Measurements from ENCODE around the gene XYLT2.

The XYLT2 gene

GRCh38 chr17:50365649-50366393 lies 19.9 kb downstream of the XYLT2 start:
- DNase-seq, result no peak

- no peak for DNase-seq
Observed at GRCh38 chr17:50367401-50367800, 21.5 kb downstream of the XYLT2 start.

- no peak for DNase-seq
Observed at GRCh38 chr17:50370052-50370451, 24.1 kb downstream of the XYLT2 start.

GRCh38 chr17:50371526-50371925 lies 25.6 kb downstream of the XYLT2 start:
- no peak for DNase-seq

DNA sequence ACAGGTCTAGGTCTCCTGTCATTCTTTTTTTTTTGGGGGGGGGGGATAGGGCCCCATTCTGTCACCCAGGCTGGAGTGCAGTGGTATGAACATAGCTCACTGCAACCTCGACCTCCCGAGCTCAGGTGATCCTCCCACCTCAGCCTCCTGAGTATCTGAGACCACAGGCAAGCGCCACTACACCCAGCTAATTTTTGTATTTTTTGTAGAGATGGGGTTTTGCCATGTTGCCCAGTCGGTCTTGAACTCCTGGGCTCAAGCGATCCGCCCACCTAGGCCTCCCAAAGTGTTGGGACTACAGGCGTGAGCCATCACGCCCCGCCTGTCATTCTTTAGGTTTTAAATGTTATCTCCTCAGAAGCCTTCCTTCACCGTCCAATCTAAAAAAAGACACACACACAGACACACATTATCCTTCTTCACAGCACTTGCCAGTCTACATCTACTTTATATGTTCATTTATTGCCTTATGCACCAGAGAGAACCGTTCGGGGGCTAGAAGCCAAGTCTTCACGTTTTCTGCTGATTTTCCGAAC lies 26.4 kb downstream of the XYLT2 start:
- no peak for DNase-seq

DNA sequence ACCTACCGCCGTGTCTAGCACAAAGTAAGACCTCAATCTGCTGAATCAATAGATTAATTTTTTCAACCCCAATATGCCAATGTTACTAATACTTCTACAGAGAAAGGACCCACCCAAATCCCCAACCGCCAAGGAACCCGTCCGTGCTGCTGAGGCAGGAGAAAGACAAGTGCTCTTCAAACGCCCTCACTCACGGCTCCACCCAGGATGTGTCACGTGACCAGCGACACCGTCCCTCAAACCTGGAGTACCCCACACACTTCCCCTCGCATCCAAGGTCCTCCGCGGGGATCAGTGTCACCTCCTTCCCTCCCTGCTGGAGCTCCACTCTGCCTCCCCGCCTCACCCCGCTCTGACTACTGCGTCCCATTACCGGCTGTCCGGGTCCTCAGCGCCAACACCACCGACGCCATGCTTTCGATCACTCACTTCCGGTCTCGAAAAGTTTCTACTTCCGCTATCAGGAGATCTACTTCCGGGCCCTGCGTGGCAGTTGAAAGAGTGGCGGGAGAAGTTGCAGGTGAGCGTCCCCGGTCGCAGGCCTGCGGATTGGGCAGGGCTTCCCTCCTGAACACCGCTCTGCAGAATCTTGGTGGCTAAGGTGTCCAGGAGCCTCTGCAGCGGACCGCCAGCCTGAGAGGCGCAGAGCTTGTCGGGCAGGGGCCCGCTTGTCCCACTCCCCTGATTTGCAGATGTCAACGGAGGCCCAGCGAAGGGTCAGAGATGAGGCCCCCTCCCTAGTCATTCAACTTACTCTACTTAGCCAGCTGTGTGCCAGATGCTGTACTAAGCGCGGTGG lies 27.0 kb downstream of the XYLT2 start, which contains the start of the genes EME1 and MRPL27:
TSS of gene EME1 (plus strand) at position 472 of the 799 bp plus-strand sequence. CDS start 1,980 bp downstream, outside the sequence.
TSS of gene MRPL27 (minus strand) at position 427 of the 799 bp plus-strand sequence. CDS start at position 413, 14 bp downstream.
- peak; percentile 50 for DNase-seq

DNA sequence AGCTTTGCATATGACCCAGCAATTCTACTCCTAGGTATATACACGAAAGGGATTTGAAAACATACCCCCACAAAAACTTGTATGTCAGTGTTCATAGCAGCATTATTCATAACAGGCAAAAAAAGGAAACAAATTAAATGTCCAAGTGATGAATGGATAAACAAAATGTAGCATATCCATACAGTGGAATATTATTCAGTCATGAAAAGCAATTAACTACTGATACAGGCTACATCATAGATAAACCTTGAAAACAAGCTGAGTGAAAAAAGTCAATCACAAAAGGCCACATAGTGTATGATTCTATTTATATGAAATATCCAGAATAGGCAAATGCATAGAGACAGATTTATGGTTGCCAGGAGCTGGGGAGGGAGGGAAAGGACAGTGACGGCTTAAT lies 27.8 kb downstream of the XYLT2 start:
- no peak for DNase-seq

- no peak for DNase-seq
Observed at GRCh38 chr17:50375858-50376538, 30.1 kb downstream of the XYLT2 start.

DNA sequence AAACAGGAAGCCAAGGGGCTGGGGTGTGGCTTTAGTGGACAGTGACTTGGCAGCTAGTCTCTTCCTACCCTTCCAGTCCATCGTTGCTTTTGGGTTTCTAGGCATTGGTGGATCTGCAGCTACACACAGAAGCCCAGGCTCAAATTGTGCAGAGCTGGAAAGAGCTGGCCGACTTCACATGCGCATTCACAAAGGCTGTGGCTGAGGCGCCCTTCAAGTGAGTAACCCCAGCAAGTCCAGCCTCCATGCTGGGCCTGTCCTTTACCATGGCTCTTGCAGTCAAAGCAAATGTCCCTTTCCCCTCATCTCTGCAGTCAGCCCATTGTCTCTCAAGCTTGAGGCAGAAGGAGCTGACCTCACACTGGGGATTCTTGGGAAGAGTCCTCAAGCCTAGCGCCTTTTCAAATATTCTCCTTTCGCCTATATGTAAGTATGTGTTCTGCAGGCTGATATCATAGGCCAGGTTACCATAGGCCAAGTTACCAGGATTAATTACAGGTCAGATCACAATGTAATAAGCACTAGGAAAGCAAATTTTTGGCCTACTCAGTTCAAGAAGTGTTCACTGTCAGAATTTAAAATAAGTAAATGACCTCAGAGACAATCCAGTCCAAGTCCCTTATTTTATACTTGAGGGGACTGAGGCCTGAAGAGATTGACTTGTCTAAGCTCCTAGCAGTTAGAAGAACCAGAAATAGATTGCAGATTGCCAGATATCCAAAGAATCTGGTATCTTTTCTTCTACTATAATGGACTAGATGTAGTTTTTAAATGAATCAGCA lies 33.6 kb downstream of the XYLT2 start:
- no peak for DNase-seq

- no peak for DNase-seq
Observed at GRCh38 chr17:50380369-50381259, 34.7 kb downstream of the XYLT2 start.

- no peak for DNase-seq
Observed at GRCh38 chr17:50381260-50381815, 35.4 kb downstream of the XYLT2 start.

DNA sequence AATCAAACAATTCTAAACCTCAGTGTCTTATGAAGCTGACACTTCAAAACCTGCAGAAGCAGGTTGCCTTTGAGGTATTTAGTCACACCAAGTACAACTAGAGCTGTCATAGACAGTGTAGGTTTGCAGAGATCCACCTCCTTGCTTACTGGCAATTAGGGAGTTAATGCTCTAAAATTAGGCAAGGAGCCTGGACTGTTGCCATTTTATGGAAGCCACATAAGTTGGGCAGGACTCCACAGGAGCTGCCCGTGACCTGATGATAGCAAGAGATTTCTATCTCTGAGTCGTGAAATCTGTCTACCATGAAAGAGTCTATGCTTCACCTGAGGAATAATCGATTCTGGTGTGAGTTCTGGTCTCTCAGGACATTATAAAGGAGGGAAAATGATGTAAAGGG lies 36.0 kb downstream of the XYLT2 start:
- DNase-seq, result no peak

GRCh38 chr17:50382931-50383330 lies 37.0 kb downstream of the XYLT2 start:
- no peak for DNase-seq

GRCh38 chr17:50386510-50386909 lies 40.6 kb downstream of the XYLT2 start:
- DNase-seq, result no peak

- no peak for DNase-seq
Observed at GRCh38 chr17:50388728-50389127, 42.8 kb downstream of the XYLT2 start.

GRCh38 chr17:50389534-50389933 lies 43.6 kb downstream of the XYLT2 start:
- no peak for DNase-seq

DNA sequence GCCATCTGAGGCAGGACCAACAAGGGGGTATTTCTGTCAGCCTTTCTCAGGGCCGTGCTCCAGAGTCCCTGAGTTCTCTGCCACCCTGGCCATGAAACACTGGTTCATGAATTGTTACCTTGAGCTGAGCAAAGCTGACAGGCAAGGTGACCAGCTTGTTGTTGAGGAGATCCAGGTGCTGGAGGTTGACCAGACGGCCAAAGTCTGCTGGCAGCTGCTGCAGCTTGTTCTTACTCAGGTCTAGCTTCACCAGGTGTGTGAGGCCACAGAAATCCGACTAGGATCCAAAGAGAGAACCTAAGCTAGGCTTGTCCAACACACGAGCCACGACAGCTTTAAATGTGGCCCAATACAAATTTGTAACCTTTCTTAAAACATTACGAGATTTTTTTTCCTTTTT lies 46.7 kb downstream of the XYLT2 start:
- DNase-seq, result no peak

GRCh38 chr17:50393700-50394099 lies 47.8 kb downstream of the XYLT2 start:
- DNase-seq, result no peak

DNA sequence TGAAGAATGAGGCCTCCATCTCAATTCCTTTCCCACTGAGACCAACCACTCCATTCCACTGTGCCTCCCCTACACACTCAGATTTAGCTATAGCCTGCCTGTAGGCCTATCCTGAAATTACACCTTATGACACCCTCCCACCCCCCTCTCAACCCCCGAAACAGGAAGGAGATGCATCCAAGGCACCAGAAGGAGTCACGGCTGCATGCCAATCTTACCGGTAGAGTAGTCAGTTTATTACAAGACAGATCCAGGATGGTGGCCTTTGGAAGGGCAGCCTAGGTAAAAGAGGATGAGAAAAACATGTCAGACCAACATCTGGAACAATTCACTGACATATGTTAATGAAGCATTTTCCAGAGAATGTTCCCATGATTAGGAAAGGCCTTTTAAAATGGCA lies 48.8 kb downstream of the XYLT2 start:
- no peak for DNase-seq

- DNase-seq, result no peak
Observed at GRCh38 chr17:50396261-50397110, 50.6 kb downstream of the XYLT2 start.
